HCT116 (cell line): ENCODE data around the gene GREB1L. TPM values are rescaled to one million over a fixed set of nuclear protein-coding genes. Genes with fewer than 3 reads are reported as not detected.

Experiments used
- ATAC-seq: fragments of 200-7000 bp; cut with Tn5 transposase; 2 replicates; pipeline ENCODE4 v1.9.1; 2020; ENCODE audit warnings: mild to moderate bottlenecking, moderate library complexity
- BruUV-seq: library from RNA; stranded (reverse); fragments of 400-500 nt; replicated peaks from 2 replicates; lab custom pipeline; 2021; lab: Mats Ljungman, UMichigan
- CTCF ChIA-PET: fragments of 300-600 bp; sonication (Branson Sonifier 250); formaldehyde crosslinking; loops from one replicate; lab custom pipeline; 2021; ENCODE audit warnings: antibody characterized with exemption; lab: Charles Lee
- POLR2A ChIA-PET: fragments of 300-600, 350-600 bp; sonication (Branson Sonifier 250); formaldehyde crosslinking; loops from one replicate; lab custom pipeline; 2021; ENCODE audit warnings: antibody characterized with exemption; lab: Charles Lee
- RAD21 ChIA-PET, 2 experiments: fragments of 300-600 bp; sonication (Branson Sonifier 250); formaldehyde crosslinking; loops; one replicate each; lab custom pipeline; 2023; ENCODE audit warnings: low total read pairs in 2 of 2; ENCODE audit not compliant: uncharacterized antibody in 2 of 2, unreplicated experiment in 2 of 2, low non-redundant PET in 1 of 2; lab: Charles Lee
- DNase-seq: peaks from one replicate; pipeline ENCODE4 v3.0.0-alpha.2; 2010; ENCODE audit warnings: low read depth, low spot score
- H2AFZ ChIP-seq: fragments of 200-600 bp; shearing (Covaris generic), sonication (generic); 2 replicates; pipeline ENCODE4 v1.6.1; 2017; ENCODE audit warnings: low read depth, mixed run types, mixed read lengths, antibody characterized with exemption, low read length; ENCODE audit not compliant: poor library complexity, severe bottlenecking
- H3K27ac ChIP-seq: 2 replicates; pipeline ENCODE4 v1.5.1; 2012; ENCODE audit warnings: low read depth, low read length
- H3K27me3 ChIP-seq: fragments of 200-600 bp; sonication (generic); 2 replicates; pipeline ENCODE4 v1.6.1; 2016; ENCODE audit warnings: mixed run types, low read length, mixed read lengths; ENCODE audit not compliant: insufficient read depth
- H3K36me3 ChIP-seq, 2 experiments: fragments of 200-500 bp in 1 of 2; fragments of 200-600 bp in 1 of 2; sonication (Bioruptor generic) in 1 of 2; sonication (generic) in 1 of 2; 2 replicates each; pipeline versions ENCODE4 v1.5.1 to v1.6.1; 2014 to 2016; ENCODE audit warnings: low read length in 2 of 2, inconsistent platforms in 1 of 2, mixed read lengths in 1 of 2, mixed run types in 1 of 2; ENCODE audit not compliant: insufficient read depth in 2 of 2, control insufficient read depth in 1 of 2
- H3K4me1 ChIP-seq, 2 experiments: fragments of 200-600 bp in 1 of 2; sonication (generic) in 1 of 2; 2 replicates each; pipeline versions ENCODE4 v1.5.1 to v1.6.1; 2012 to 2017; ENCODE audit warnings: low read length in 2 of 2, inconsistent platforms in 1 of 2, mild to moderate bottlenecking in 1 of 2, mixed read lengths in 1 of 2, mixed run types in 1 of 2, moderate library complexity in 1 of 2; ENCODE audit not compliant: insufficient read depth in 2 of 2, control insufficient read depth in 1 of 2
- H3K4me2 ChIP-seq: fragments of 200-600 bp; sonication (generic); 2 replicates; pipeline ENCODE4 v1.6.1; 2017; ENCODE audit warnings: mixed run types, low read length, mixed read lengths
- H3K4me3 ChIP-seq, 2 experiments: fragments of 200-600 bp in 1 of 2; sonication (generic) in 1 of 2; replicated peaks in 1 of 2; 2 replicates each; pipeline ENCODE4 v1.5.1; 2011 to 2016; ENCODE audit warnings: low read length in 2 of 2, control low read depth in 1 of 2, low read depth in 1 of 2, mild to moderate bottlenecking in 1 of 2, mixed read lengths in 1 of 2, mixed run types in 1 of 2
- H3K79me2 ChIP-seq: fragments of 200-600 bp; sonication (generic); 2 replicates; pipeline ENCODE4 v1.6.1; 2017; ENCODE audit warnings: mild to moderate bottlenecking, mixed run types, low read length, moderate library complexity, mixed read lengths; ENCODE audit not compliant: insufficient read depth
- H3K9ac ChIP-seq: fragments of 200-600 bp; sonication (generic); 2 replicates; pipeline ENCODE4 v1.6.1; 2016; ENCODE audit warnings: low read length, mixed read lengths
- H3K9me2 ChIP-seq: fragments of 200-600 bp; sonication (generic), shearing (Covaris generic); 2 replicates; pipeline ENCODE4 v1.6.1; 2017; ENCODE audit warnings: mixed run types, mild to moderate bottlenecking, moderate library complexity; ENCODE audit not compliant: insufficient read depth
- H3K9me3 ChIP-seq, 2 experiments: fragments of 200-500 bp in 1 of 2; fragments of 200-600 bp in 1 of 2; sonication (Bioruptor generic) in 1 of 2; sonication (generic) in 1 of 2; 2 replicates each; pipeline ENCODE4 v1.6.1; 2014 to 2017; ENCODE audit warnings: low read length in 2 of 2, mixed read lengths in 2 of 2, inconsistent platforms in 1 of 2, low read depth in 1 of 2, mild to moderate bottlenecking in 1 of 2, mixed run types in 1 of 2, moderate library complexity in 1 of 2; ENCODE audit not compliant: control insufficient read depth in 1 of 2, insufficient read depth in 1 of 2
- H4K20me1 ChIP-seq: fragments of 200-600 bp; sonication (generic), shearing (Covaris generic); 2 replicates; pipeline ENCODE4 v1.6.1; 2017; ENCODE audit warnings: mixed run types, mild to moderate bottlenecking, moderate library complexity; ENCODE audit not compliant: insufficient read depth
- ATF3 ChIP-seq: IDR thresholded peaks from 2 replicates; pipeline ENCODE4 v1.6.1; 2012
- CBX3 ChIP-seq: IDR thresholded peaks from 2 replicates; pipeline ENCODE4 v1.6.1; 2012; ENCODE audit warnings: low read depth
- CEBPB ChIP-seq: IDR thresholded peaks from 2 replicates; pipeline ENCODE4 v1.6.1; 2012; ENCODE audit warnings: low read depth
- ELF1 ChIP-seq: IDR thresholded peaks from 2 replicates; pipeline ENCODE4 v1.6.1; 2012; ENCODE audit warnings: low read depth, borderline replicate concordance
- EZH2phosphoT487 ChIP-seq: fragments of 200-600 bp; IDR thresholded peaks from 2 replicates; pipeline ENCODE4 v1.6.1; 2018; ENCODE audit warnings: antibody characterized with exemption, borderline replicate concordance
- REST ChIP-seq: IDR thresholded peaks from 2 replicates; pipeline ENCODE4 v1.6.1; 2012; ENCODE audit warnings: low read depth
- ZBTB33 ChIP-seq: IDR thresholded peaks from 2 replicates; pipeline ENCODE4 v1.6.1; 2011; ENCODE audit warnings: mild to moderate bottlenecking, low read length, moderate library complexity; ENCODE audit not compliant: insufficient replicate concordance; ENCODE audit errors: extremely low read depth
- intact Hi-C: fragments of 100-400 bp; cut with micrococcal nuclease; formaldehyde crosslinking; loops from 2 replicates; pipeline ENCODE4 v1.10.0; 2022
- total RNA-seq: library from RNA; stranded (reverse); gene quantifications from one replicate; pipeline ENCODE4 v1.2.1, GENCODE V29; 2021; ENCODE audit not compliant: unreplicated experiment

The GREB1L gene
- total RNA-seq, 1 experiment from 2014 or later, result 12.2 TPM

DNA sequence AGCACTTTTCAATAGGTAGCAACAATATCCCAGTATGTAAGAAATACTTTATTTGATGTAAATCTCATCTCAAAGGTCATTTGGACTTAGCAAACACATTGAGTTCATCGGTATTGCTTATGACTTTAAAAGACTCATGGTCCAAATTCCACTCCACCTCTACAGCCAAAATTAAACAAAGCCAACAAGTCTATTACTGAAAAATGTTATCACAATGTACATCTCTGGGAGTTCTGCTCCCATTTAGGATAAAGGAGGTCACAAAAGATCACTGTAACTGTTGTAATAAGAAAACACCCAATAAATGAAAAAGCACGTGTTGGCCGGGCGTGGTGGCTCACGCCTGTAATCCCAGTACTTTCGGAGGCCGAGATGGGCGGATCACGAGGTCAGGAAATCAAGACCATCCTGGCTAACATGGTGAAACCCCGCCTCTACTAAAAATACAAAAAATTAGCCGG is 308.5 kb downstream of the GREB1L start:
- Histone ChIP-seq H3K36me3 (peaks cover 0 to 4% of the 10 kb centered on the region in 2 experiments; a peak in 3 of 4 replicates), H3K79me2 (peaks cover 10% of the 10 kb centered on the region; the same call in 1 of the 2 replicates), H3K4me1 (no peaks in the 10 kb centered on the region), H3K9me3 (no peaks in the 10 kb centered on the region), H3K4me2 (no peak overlapping the region), H3K4me3 (no peak overlapping the region), H4K20me1 (no peaks in the 10 kb centered on the region), H3K9me2 (no peaks in the 10 kb centered on the region), H3K27ac (no peak overlapping the region), H3K27me3 (no peaks in the 10 kb centered on the region), H3K9ac (no peak overlapping the region), H2AFZ (no peak overlapping the region)
- CTCF ChIA-PET, result no interaction called here
- no peak for ATAC-seq
- RAD21 ChIA-PET, result no interaction called here
- DNase-seq, result no peak
- intact Hi-C loops, result no loop called here
- POLR2A ChIA-PET, result no interaction called here
- TF ChIP-seq EZH2phosphoT487, result no peak
- BruUV-seq, result no TSS peak

DNA sequence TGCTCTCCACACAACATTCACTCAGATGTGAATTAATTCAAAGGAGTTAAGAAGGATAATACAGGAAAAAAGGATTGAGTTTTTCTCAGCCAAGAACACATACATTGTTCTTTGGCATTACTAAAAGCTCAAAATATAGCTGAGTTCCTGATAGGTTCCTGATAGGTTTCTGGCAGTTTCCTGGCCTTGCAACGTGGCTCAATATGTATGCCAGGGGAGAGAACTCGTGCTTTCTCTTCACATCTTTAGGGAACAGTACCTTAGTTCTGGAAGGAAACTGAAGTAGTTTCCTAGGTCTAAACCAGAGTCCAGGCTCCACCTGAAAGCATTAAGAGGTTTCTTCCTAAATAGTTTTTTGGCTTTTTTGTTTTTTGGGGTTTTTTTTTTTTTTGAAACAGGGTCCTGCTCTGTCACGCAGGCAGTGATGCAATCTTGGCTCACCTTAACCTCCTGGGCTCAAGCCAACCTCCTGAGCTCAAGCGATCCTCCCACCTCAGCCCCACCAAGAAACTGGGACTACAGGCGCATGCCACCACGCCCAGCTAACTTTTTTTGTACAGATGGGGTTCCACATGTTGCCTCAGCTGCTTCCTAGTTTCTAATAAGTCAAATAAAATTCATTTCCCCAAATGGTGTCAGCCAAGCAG is 315.7 kb downstream of the GREB1L start:
- Histone ChIP-seq H3K4me3 (no peak overlapping the region), H3K36me3 (peaks cover 8 to 31% of the 10 kb centered on the region in 2 experiments; a peak in 3 of 4 replicates), H3K4me1 (peaks cover 0 to 3% of the 10 kb centered on the region in 2 experiments; a peak in 2 of 4 replicates), H3K27me3 (no peaks in the 10 kb centered on the region), H3K4me2 (no peak overlapping the region), H3K27ac (no peak overlapping the region), H3K9me3 (no peaks in the 10 kb centered on the region), H3K9me2 (no peaks in the 10 kb centered on the region), H3K79me2 (no peaks in the 10 kb centered on the region), H4K20me1 (no peaks in the 10 kb centered on the region; the same call in 1 of the 2 replicates), H3K9ac (no peak overlapping the region), H2AFZ (no peak overlapping the region)
- RAD21 ChIA-PET, result interaction anchor here in 1 of 2 experiments (0.6 kb wide), 1 partner anchor 43 kb away, joined by 3 read pairs; the partner anchor contains the start of gene ESCO1
- DNase-seq (no peak), ATAC-seq (no peak)
- POLR2A ChIA-PET, result interaction anchor here (1.1 kb wide), 1 partner anchor 10 kb away, joined by 3 read pairs; no protein-coding TSS in a partner anchor
- intact Hi-C loops, result no loop called here
- CTCF ChIA-PET, result no interaction called here
- TF ChIP-seq ZBTB33 (no peak), ELF1 (no peak), CEBPB (peak; percentile 61; the same call in 1 of the 2 replicates), ATF3 (peak; percentile 43; the same call in 1 of the 2 replicates), CBX3 (no peak), REST (no peak)
- no TSS peak for BruUV-seq
